ENCODE measurements around the gene STRAP.
"Not testable (repeated sequence)": the region's sequence is repeated elsewhere in the genome, so short reads cannot be mapped to it uniquely, and the experiment has no call there.

The STRAP gene

DNA sequence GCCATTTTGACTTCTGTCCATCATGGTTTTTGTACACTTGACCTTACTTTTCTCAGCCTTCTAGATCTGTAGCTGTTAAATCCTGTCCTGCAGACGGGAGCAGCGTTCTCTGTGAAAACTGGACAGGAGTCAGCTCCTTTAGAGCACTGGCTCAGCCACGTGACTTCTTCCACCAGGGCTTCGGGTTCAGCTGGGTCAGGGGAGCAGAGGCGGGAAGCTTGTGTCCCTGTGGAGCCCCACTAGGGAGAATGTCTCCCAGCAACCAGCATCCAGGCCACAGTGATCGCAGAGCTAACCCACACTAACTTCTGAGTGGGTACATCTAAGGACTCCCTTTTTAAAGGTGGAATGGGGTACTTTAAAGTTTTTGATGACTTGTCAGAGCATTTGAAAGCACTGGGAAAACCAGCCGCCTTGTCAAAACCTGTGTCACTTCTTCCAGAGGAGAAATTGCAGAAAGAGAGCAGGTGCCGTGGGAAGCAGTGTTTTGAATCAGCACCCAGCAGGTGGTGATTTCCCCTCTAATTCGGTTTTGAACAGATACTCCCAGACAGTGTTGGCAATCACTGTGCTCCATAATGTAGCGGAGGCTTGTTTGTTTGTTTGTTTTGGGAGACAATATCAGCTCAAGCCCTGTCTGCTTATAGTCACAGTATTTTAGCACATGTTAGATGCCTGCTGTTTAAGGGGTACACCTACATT, 46.8 kb downstream of the STRAP start:
- DNase-seq, result no peak

DNA sequence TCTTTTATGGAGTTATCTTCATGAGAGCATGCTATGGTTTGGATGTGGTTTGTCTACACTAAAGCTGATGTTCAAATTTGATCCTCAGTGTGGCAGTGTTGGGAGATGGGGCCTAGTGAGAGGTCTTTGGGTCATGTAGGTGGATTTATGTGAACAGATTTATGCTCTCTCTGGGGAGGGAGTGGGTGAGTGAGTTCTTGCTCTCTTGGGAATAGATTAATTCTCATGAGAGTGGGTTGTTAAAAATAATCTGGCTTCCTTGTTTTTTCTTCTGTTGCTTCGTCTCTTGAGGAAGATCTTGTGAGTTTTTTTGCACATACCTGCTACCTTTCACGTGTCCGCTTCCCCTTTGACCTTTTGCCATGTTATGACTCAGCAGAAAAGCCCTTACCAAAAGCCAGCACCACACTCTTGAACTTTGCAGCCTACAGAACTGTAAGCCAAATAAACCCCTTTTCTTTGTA, 49.4 kb downstream of the STRAP start:
- DNase-seq, result peak; percentile 28

DNA sequence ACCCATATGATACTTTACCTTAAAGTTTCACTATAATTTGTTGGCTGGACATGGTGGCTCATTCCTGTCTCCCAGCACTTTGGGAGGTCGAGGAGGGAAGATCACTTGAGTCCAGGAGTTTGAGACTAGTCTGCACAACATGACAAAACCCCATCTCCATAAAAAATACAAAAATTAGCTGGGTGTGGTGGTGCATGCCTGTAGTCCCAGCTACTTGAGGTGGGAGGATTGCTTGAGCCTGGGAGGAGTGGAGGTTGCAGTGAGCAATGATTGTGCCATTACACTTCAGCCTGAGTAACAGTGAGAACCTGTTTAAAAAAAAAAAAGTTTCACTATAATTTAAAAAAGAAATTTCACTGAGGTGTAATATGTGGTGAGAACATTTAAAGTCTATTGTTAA, 50.1 kb downstream of the STRAP start:
- no peak for DNase-seq

DNA sequence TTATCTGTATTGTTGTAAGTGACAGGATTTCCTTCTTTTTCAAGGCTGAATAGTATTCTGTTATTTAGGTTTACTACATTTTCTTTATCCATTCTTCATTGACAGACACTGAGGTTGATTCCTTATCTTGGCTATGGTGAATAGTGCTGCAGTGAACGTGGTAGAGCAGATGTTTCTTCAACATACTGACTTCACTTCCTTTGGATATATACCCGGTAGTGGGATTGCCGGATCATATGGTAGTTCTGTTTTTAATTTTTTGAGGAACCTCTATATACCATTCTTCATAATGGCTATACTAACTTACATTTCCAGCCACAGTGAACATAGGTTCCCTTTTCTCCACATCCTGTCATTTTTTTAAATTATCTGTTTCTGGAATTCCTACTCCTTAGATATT, 50.8 kb downstream of the STRAP start:
- DNase-seq, result no peak

DNA sequence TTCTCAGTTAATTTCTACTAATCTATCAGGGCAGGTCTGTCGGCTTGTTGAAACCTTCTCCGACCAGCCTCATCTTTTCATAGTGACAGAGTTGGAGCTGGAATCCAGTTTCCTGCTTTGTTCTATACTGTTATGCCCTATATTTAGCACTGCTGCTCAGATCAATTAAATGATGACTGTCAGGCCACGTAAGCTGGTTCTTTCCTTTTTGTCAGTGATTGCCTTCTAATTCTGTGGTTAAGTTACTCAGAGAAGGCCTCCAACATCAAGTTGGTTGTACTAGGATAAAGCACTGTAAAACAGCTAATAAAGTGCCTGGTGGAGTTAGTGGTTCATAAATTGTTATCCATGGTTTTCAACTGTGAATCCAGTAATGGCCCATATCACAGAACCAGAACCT, 51.6 kb downstream of the STRAP start:
- no peak for DNase-seq

- DNase-seq, result no peak
Observed at GRCh38 chr12:15936751-15937150, 54.6 kb downstream of the STRAP start.

GRCh38 chr12:15937902-15938301, 55.7 kb downstream of the STRAP start:
- DNase-seq, result no peak

DNA sequence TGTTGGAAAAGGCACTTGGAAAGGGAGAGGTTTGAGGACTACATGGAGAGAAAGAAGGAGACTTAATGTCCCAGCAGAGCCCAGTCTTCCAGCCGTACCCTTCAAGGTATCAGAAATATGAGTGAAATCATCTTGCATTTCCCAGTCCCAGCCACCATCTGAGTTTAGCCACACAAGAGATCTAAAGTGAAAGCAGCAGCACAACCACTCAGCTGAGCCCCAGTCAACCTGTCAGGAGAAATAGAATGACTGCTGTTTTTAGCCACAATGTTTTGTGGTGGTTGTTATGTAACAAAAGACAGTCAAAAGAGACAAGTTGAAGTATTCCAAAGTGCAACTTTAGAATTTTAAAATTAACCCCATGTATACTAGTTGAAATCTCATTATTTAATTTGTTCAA, 56.9 kb downstream of the STRAP start:
- no peak for DNase-seq

DNA sequence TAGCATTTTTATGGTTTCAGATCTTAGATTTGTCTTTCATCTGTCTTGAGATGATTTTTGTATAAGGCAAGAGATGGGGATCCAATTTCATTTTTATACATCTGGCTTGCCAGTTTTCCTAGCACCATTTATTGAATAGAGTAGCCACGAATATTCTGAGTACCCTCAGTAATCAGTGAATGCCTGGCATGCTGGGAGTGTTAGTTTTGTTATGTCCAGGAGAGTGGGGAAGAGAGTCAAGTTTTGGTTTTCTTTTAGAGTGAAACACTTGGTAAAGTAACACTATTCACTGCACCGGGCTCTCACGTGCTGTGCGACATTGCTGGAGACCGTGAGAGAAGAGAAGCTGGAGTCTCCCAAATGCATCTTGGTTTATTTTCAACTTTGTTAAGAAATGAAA, 60.3 kb downstream of the STRAP start:
- no peak for DNase-seq

- not testable (repeated sequence) for DNase-seq
Observed at GRCh38 chr12:15943519-15943918, 61.3 kb downstream of the STRAP start.

GRCh38 chr12:15948461-15948860, 66.3 kb downstream of the STRAP start:
- peak; percentile 23 for DNase-seq
